Measurements from ENCODE around the gene TYW1.
"Not testable (repeated sequence)": the region's sequence is repeated elsewhere in the genome, so short reads cannot be mapped to it uniquely, and the experiment has no call there.

TYW1 gene

GRCh38 chr7:66967029-66967428 is 29.6 kb upstream of the TYW1 start:
- no peaks in the 10 kb centered on the region for H3K4me1 ChIP-seq (ENCODE audit: control insufficient read depth, insufficient read depth, low read length)
- no peak overlapping the region for H3K4me3 ChIP-seq (ENCODE audit: low read depth, low read length)
- no peak overlapping the region for H3K27ac ChIP-seq (ENCODE audit: extremely low read depth, low read depth, low read length)
- TF ChIP-seq ZFP69B (tag by site-specific recombination; IDR thresholded peaks at IDR 0.05) (no peak), ZNF311 (tag by site-specific recombination; IDR thresholded peaks at IDR 0.05; ENCODE audit: borderline replicate concordance) (no peak), ZNF701 (tag by site-specific recombination; IDR thresholded peaks at IDR 0.05) (no peak), ZNF623 (tag by site-specific recombination; IDR thresholded peaks at IDR 0.05) (no peak), GLIS1 (tag by site-specific recombination; IDR thresholded peaks at IDR 0.05) (no peak), ZNF692 (tag by site-specific recombination; IDR thresholded peaks at IDR 0.05) (no peak), ZNF274 (IDR thresholded peaks at IDR 0.05; ENCODE audit: low read length) (no peak), ZNF274 (tag by site-specific recombination; IDR thresholded peaks at IDR 0.05; ENCODE audit: borderline replicate concordance) (no peak), ZNF292 (tag by site-specific recombination; IDR thresholded peaks at IDR 0.05; ENCODE audit: borderline replicate concordance, low read depth) (no peak), ZNF544 (tag by site-specific recombination; IDR thresholded peaks at IDR 0.05) (no peak), ZNF837 (tag by site-specific recombination; IDR thresholded peaks at IDR 0.05) (no peak), ZBTB17 (tag by site-specific recombination; IDR thresholded peaks at IDR 0.05) (no peak), KLF1 (tag by site-specific recombination; IDR thresholded peaks at IDR 0.05) (no peak), ZNF148 (tag by site-specific recombination; IDR thresholded peaks at IDR 0.05; ENCODE audit: borderline replicate concordance) (no peak), ZNF169 (tag by site-specific recombination; IDR thresholded peaks at IDR 0.05) (no peak), ZNF514 (tag by site-specific recombination; IDR thresholded peaks at IDR 0.05) (no peak), PBX3 (CRISPR knock-in tag; IDR thresholded peaks at IDR 0.05) (no peak), ZEB2 (tag by site-specific recombination; IDR thresholded peaks at IDR 0.05) (no peak), ZNF157 (tag by site-specific recombination; IDR thresholded peaks at IDR 0.05) (no peak), SALL2 (tag by site-specific recombination; IDR thresholded peaks at IDR 0.05; ENCODE audit: borderline replicate concordance) (no peak), ZBTB49 (tag by site-specific recombination; IDR thresholded peaks at IDR 0.05; ENCODE audit: low read depth) (no peak)
- H3K36me3 ChIP-seq (ENCODE audit: control insufficient read depth in 2 of 2, insufficient read depth in 1 of 2, low read length in 2 of 2), result no peaks in the 10 kb centered on the region
- H3K9me3 ChIP-seq (ENCODE audit: control insufficient read depth, insufficient read depth, low read depth, low read length), result no peaks in the 10 kb centered on the region
- POLR2A ChIA-PET, result no interaction called here
- CTCF ChIA-PET, result no interaction called here

GRCh38 chr7:66969001-66969400 is 27.6 kb upstream of the TYW1 start:
- H3K4me3 ChIP-seq (ENCODE audit: low read depth, low read length); CTCF ChIA-PET; H3K27ac ChIP-seq (ENCODE audit: extremely low read depth, low read depth, low read length); H3K4me1 ChIP-seq (ENCODE audit: control insufficient read depth, insufficient read depth, low read length); H3K9me3 ChIP-seq (ENCODE audit: control insufficient read depth, insufficient read depth, low read depth, low read length); H3K36me3 ChIP-seq (ENCODE audit: control insufficient read depth in 2 of 2, insufficient read depth in 1 of 2, low read length in 2 of 2): not testable (repeated sequence)
- POLR2A ChIA-PET, result interaction anchor here (0.6 kb wide), 1 partner anchor 39 kb away, joined by 3 read pairs; no protein-coding TSS in a partner anchor

Data from HEK293 (cell line).